ENCODE measurements around the gene TRIO.

DNA sequence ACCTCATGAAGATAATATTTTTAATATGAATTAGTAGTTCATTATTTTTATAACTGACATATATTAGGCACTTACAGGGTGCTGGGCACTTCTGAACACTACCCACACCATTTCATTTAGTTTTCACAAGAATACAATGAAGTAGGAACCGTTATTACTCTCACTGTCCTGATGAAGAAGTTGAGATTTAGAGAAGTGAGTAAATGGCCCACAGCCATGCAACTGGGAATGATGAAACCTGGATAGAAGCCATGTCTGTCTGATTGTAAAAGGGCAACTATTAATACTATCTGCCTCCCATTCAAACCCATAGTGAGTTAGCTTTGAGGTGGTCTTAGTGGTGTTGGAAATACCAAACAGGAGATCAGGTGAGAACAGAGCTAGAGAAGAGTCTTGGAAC lies 408.9 kb downstream of the TRIO start:
- TF ChIP-seq, protein P1, sequence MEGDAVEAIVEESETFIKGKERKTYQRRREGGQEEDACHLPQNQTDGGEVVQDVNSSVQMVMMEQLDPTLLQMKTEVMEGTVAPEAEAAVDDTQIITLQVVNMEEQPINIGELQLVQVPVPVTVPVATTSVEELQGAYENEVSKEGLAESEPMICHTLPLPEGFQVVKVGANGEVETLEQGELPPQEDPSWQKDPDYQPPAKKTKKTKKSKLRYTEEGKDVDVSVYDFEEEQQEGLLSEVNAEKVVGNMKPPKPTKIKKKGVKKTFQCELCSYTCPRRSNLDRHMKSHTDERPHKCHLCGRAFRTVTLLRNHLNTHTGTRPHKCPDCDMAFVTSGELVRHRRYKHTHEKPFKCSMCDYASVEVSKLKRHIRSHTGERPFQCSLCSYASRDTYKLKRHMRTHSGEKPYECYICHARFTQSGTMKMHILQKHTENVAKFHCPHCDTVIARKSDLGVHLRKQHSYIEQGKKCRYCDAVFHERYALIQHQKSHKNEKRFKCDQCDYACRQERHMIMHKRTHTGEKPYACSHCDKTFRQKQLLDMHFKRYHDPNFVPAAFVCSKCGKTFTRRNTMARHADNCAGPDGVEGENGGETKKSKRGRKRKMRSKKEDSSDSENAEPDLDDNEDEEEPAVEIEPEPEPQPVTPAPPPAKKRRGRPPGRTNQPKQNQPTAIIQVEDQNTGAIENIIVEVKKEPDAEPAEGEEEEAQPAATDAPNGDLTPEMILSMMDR (IDR thresholded peaks at IDR 0.05) = no peak
- TF ChIP-seq POLR2A (IDR thresholded peaks at IDR 0.05) = no peak
- TF ChIP-seq POLR2AphosphoS5 (IDR thresholded peaks at IDR 0.05) = no peak

Measured in transverse colon (tissue), 4 donors.